PFSK-1 (cell line): ENCODE results near the gene PALMD.

ENCODE experiments used
- FOXP2 ChIP-seq: optimal IDR thresholded peaks from 2 replicates; pipeline ENCODE3; 2011; ENCODE audit warnings: borderline replicate concordance, control low read depth, inconsistent platforms; ENCODE audit not compliant: insufficient read depth; ENCODE audit errors: extremely low read length, extremely low read depth
- POLR2AphosphoS5 ChIP-seq: IDR thresholded peaks from 2 replicates; pipeline ENCODE4 v1.6.1; 2012; ENCODE audit warnings: low read depth, mild to moderate bottlenecking, control low read depth, low read length, moderate library complexity
- REST ChIP-seq, 2 experiments: IDR thresholded peaks; 2 replicates each; pipeline versions ENCODE4 v1.6.1 to v1.8.0; 2011 to 2012; ENCODE audit warnings: low read depth in 2 of 2, low read length in 2 of 2, control low read depth in 1 of 2, inconsistent platforms in 1 of 2, mild to moderate bottlenecking in 1 of 2, moderate library complexity in 1 of 2; ENCODE audit not compliant: insufficient read depth in 1 of 2
- SIN3A ChIP-seq: IDR thresholded peaks from 2 replicates; pipeline ENCODE4 v1.6.1; 2012; ENCODE audit warnings: mild to moderate bottlenecking, low read length, moderate library complexity, borderline replicate concordance; ENCODE audit not compliant: insufficient read depth
- TAF1 ChIP-seq: IDR thresholded peaks from 2 replicates; pipeline ENCODE4 v1.6.1; 2012; ENCODE audit warnings: low read length, control low read depth, borderline replicate concordance; ENCODE audit not compliant: insufficient read depth

Gene PALMD

GRCh38 chr1:99619583-99619982 is 26.3 kb upstream of the PALMD start:
- no peak for TF ChIP-seq SIN3A
- no peak for TF ChIP-seq FOXP2
- no peak for TF ChIP-seq POLR2AphosphoS5
- no peak for TF ChIP-seq REST (IDR thresholded peaks at IDR 0.05; ENCODE audit: insufficient read depth in 1 of 2, low read depth in 2 of 2, low read length in 2 of 2)
- TF ChIP-seq TAF1 = no peak

- TF ChIP-seq SIN3A (no peak), POLR2AphosphoS5 (no peak), FOXP2 (no peak), REST (IDR thresholded peaks at IDR 0.05; ENCODE audit: insufficient read depth in 1 of 2, low read depth in 2 of 2, low read length in 2 of 2) (no peak), TAF1 (no peak)
Measured at GRCh38 chr1:99621340-99621901, 24.5 kb upstream of the PALMD start.

GRCh38 chr1:99622702-99623347 is 23.1 kb upstream of the PALMD start:
- TF ChIP-seq FOXP2 (no peak), TAF1 (no peak), REST (IDR thresholded peaks at IDR 0.05; ENCODE audit: insufficient read depth in 1 of 2, low read depth in 2 of 2, low read length in 2 of 2) (no peak), POLR2AphosphoS5 (no peak), SIN3A (no peak)

- TF ChIP-seq TAF1 = no peak
- no peak for TF ChIP-seq SIN3A
- TF ChIP-seq POLR2AphosphoS5 = no peak
- no peak for TF ChIP-seq FOXP2
- no peak for TF ChIP-seq REST (IDR thresholded peaks at IDR 0.05; ENCODE audit: insufficient read depth in 1 of 2, low read depth in 2 of 2, low read length in 2 of 2)
Measured at GRCh38 chr1:99623554-99623953, 22.4 kb upstream of the PALMD start.
